ENCODE data around the gene SGTB.

Gene SGTB

DNA sequence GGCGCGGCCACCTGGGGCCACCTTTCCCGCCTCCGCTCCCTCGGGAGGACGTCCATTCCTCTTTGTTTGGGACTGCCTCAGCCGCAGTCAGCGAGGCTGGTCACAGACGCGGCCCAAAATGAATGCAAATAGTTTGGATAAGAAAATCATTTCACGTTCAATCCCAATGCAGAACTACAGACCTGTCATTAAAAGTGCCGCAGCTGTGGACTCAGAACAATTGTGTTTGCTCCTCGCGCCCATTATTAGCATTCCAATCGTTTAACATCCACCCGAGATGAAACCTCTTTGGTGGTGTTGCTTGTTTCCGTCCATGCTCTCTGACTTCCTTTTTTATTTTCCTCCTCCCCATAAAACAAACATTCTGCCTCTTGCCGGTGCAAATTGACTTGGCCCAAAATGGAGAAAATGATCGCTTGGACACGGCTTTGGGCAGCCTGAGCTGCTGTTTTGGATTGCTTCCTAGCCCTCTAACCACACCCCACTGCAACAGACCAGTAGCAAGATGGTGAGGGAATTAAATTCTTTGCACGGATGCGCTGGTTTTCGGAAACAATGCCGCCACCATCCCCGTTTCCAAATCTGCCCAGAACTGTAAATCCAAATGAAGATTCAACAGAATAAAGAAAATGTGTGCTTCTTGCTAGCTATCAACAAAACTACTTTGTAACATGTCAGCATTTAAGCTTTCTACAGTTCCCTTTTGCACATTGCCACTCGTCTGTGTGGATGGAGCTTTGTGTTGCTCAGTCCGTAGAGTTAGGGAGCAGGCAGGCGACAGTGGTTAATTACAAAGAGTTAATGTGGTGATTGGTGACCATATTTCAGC lies 880 bp upstream of the SGTB start:
- peaks cover 31% of the 10 kb centered on the region for H3K79me2 ChIP-seq (ENCODE audit: low read length)
- H3K36me3 ChIP-seq (replicated peaks; ENCODE audit: insufficient read depth, low read length): no peaks in the 10 kb centered on the region

DNA sequence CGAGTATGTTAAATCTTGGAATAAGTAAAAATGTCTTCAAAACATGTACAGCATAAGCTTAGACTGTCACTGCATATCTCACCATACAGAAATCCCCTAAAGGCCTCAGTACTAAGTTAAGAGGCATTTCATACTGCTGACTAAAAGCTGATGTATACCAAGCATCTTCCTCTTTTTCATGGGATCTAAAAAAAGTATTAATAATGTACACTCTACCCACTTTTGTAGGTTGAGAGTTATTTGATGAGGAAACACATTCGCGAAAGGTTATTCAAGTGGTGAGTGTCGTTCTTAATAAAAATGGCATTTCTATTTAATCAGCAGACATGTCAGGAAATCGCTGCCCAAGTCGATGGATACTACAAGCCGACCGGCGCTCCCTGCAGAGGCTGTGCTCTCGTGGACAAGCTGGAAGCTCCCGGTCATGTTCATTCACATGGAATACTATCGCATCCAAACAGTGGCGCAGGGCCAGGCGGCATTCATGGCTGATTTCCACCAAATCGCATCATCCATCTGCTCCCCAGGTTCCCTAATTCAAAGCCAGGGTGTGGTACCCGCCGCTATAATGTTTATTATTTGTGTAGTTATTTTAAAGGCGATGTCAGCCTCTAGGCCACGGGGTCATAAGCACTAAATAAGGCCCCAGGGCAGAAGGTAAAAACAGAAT lies 724 bp downstream of the SGTB start:
- no peaks in the 10 kb centered on the region for H4K20me1 ChIP-seq (ENCODE audit: insufficient read depth, low read length)
- peaks cover 22% of the 10 kb centered on the region for H3K79me2 ChIP-seq (ENCODE audit: low read length)
- TF ChIP-seq, protein P1, sequence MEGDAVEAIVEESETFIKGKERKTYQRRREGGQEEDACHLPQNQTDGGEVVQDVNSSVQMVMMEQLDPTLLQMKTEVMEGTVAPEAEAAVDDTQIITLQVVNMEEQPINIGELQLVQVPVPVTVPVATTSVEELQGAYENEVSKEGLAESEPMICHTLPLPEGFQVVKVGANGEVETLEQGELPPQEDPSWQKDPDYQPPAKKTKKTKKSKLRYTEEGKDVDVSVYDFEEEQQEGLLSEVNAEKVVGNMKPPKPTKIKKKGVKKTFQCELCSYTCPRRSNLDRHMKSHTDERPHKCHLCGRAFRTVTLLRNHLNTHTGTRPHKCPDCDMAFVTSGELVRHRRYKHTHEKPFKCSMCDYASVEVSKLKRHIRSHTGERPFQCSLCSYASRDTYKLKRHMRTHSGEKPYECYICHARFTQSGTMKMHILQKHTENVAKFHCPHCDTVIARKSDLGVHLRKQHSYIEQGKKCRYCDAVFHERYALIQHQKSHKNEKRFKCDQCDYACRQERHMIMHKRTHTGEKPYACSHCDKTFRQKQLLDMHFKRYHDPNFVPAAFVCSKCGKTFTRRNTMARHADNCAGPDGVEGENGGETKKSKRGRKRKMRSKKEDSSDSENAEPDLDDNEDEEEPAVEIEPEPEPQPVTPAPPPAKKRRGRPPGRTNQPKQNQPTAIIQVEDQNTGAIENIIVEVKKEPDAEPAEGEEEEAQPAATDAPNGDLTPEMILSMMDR (IDR thresholded peaks at IDR 0.05; ENCODE audit: low read length): no peak
- TF ChIP-seq EZH2phosphoT487 (IDR thresholded peaks at IDR 0.05; ENCODE audit: low read length) (no peak), EZH2 (optimal IDR thresholded peaks at IDR 0.05; ENCODE audit: low read depth, low read length) (no peak)
- H3K4me3 ChIP-seq (ENCODE audit: low read length): peak overlapping the region; percentile 98
- peak overlapping the region; percentile 83 for H2AFZ ChIP-seq (ENCODE audit: low read length)
- H3K9me3 ChIP-seq (replicated peaks; ENCODE audit: insufficient read depth, low read length): no peaks in the 10 kb centered on the region
- H3K9ac ChIP-seq (ENCODE audit: low read length): peak overlapping the region; percentile 66; the same call in 1 of the 2 replicates
- peak overlapping the region; percentile 68 for H3K4me2 ChIP-seq (ENCODE audit: low read depth, low read length)
- no peaks in the 10 kb centered on the region for H3K36me3 ChIP-seq (replicated peaks; ENCODE audit: insufficient read depth, low read length)
- no peaks in the 10 kb centered on the region for H3K9me2 ChIP-seq (replicated peaks; ENCODE audit: insufficient read depth, low read length)
- peaks cover 16% of the 10 kb centered on the region for H3K4me1 ChIP-seq (ENCODE audit: low read length)
- no peak for DNase-seq
- no peak overlapping the region for H3K27ac ChIP-seq (ENCODE audit: low read length)
- H3K27me3 ChIP-seq (replicated peaks; ENCODE audit: insufficient read depth, low read length): no peaks in the 10 kb centered on the region
- peaks cover 5% of the 10 kb centered on the region; the same call in 1 of the 2 replicates for H3F3A ChIP-seq (ENCODE audit: insufficient read depth, low read length)

More for the DNA sequence above, 880 bp upstream of the SGTB start:
- DNase-seq: no peak
- H3K9me2 ChIP-seq (replicated peaks; ENCODE audit: insufficient read depth, low read length): no peaks in the 10 kb centered on the region
- peaks cover 5% of the 10 kb centered on the region; the same call in 1 of the 2 replicates for H3F3A ChIP-seq (ENCODE audit: insufficient read depth, low read length)
- no peaks in the 10 kb centered on the region for H3K9me3 ChIP-seq (replicated peaks; ENCODE audit: insufficient read depth, low read length)
- H2AFZ ChIP-seq (ENCODE audit: low read length): peak overlapping the region; percentile 79
- H3K4me2 ChIP-seq (ENCODE audit: low read depth, low read length): peak overlapping the region; percentile 81
- H3K27ac ChIP-seq (ENCODE audit: low read length): peak overlapping the region; percentile 11; the same call in 1 of the 2 replicates
- H3K27me3 ChIP-seq (replicated peaks; ENCODE audit: insufficient read depth, low read length): no peaks in the 10 kb centered on the region
- peak overlapping the region; percentile 71 for H3K4me3 ChIP-seq (ENCODE audit: low read length)
- H4K20me1 ChIP-seq (ENCODE audit: insufficient read depth, low read length): no peaks in the 10 kb centered on the region
- H3K4me1 ChIP-seq (ENCODE audit: low read length): peaks cover 16% of the 10 kb centered on the region
- H3K9ac ChIP-seq (ENCODE audit: low read length): peak overlapping the region; percentile 53
- TF ChIP-seq EZH2phosphoT487 (IDR thresholded peaks at IDR 0.05; ENCODE audit: low read length) (no peak), EZH2 (optimal IDR thresholded peaks at IDR 0.05; ENCODE audit: low read depth, low read length) (no peak)
- TF ChIP-seq, protein P1 (IDR thresholded peaks at IDR 0.05; ENCODE audit: low read length): no peak

DNA sequence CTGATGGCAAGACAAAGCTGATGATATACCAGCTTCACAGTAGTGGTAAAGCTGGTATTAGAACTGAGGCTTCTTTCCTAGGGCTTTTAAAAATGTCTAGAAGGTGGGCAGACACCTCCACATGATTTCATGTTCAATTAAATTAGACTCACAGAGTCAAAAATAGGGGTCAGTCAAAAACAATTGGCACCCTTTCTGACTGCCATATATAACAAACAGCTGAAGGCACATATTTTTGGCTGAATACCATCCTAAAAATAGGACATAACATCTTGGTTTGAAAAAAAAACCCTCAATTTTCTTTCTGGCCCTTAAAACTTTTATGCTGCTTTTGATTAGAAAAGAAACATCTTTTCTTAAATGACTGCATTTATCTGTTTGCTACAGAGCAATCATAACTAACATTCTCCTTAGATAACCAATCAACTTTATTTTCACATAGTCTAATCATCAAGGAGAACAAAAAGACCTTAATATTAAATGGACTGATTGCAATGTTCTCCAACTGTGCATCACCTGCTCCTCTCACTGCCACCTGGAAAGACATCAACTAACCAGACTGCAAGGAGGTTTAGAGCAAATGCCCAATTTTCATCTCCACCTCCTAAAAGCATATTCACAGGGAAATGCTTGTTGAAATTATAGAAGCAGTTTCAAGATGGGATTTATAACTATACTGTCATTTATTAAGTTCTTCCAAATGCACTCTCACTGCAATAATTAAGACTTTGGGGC lies 3.2 kb downstream of the SGTB start:
- no peaks in the 10 kb centered on the region for H4K20me1 ChIP-seq (ENCODE audit: insufficient read depth, low read length)
- no peak overlapping the region for H3K9ac ChIP-seq (ENCODE audit: low read length)
- H3K79me2 ChIP-seq (ENCODE audit: low read length): peaks cover 4% of the 10 kb centered on the region; the same call in 1 of the 2 replicates
- no peak overlapping the region for H3K4me2 ChIP-seq (ENCODE audit: low read depth, low read length)
- no peak overlapping the region for H3K27ac ChIP-seq (ENCODE audit: low read length)
- H3F3A ChIP-seq (ENCODE audit: insufficient read depth, low read length): peaks cover 5% of the 10 kb centered on the region; the same call in 1 of the 2 replicates
- H2AFZ ChIP-seq (ENCODE audit: low read length): no peak overlapping the region
- H3K9me3 ChIP-seq (replicated peaks; ENCODE audit: insufficient read depth, low read length): no peaks in the 10 kb centered on the region
- H3K4me1 ChIP-seq (ENCODE audit: low read length): peaks cover 9% of the 10 kb centered on the region
- no peak for DNase-seq
- H3K36me3 ChIP-seq (replicated peaks; ENCODE audit: insufficient read depth, low read length): no peaks in the 10 kb centered on the region
- no peaks in the 10 kb centered on the region for H3K9me2 ChIP-seq (replicated peaks; ENCODE audit: insufficient read depth, low read length)
- TF ChIP-seq EZH2phosphoT487 (IDR thresholded peaks at IDR 0.05; ENCODE audit: low read length): no peak
- TF ChIP-seq, protein P1 (IDR thresholded peaks at IDR 0.05; ENCODE audit: low read length): no peak
- no peak for TF ChIP-seq EZH2 (optimal IDR thresholded peaks at IDR 0.05; ENCODE audit: low read depth, low read length)
- no peak overlapping the region for H3K4me3 ChIP-seq (ENCODE audit: low read length)
- H3K27me3 ChIP-seq (replicated peaks; ENCODE audit: insufficient read depth, low read length): no peaks in the 10 kb centered on the region
